ENCODE measurements around the gene TOM1.
A peak's percentile ranks its signal among the peaks of the same experiment; 100 is the strongest.
"Not testable (repeated sequence)": the region's sequence is repeated elsewhere in the genome, so short reads cannot be mapped to it uniquely, and the experiment has no call there.

The TOM1 gene

GRCh38 chr22:35348026-35348590, 48.4 kb downstream of the TOM1 start:
- no peak for DNase-seq

DNA sequence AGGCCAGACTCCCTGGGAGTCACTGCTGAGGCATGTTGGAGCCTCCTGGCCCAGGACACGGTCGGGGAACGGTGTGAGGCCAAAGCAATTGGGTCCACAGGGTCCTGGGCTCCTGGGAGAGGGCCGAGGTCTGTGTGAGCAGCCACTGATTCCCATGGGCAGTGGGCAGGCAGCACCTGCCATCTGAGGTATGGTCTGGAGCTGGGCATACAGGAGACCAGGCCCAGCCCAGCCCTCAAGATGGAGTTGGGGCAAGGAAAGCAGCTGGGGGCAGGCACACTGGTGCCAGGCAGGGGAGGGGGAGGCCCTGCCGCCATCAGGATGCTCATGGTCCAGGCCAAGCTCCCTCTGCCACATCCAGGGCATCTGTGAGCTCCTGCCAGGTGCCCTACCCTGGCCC, 49.0 kb downstream of the TOM1 start:
- DNase-seq = no peak

DNA sequence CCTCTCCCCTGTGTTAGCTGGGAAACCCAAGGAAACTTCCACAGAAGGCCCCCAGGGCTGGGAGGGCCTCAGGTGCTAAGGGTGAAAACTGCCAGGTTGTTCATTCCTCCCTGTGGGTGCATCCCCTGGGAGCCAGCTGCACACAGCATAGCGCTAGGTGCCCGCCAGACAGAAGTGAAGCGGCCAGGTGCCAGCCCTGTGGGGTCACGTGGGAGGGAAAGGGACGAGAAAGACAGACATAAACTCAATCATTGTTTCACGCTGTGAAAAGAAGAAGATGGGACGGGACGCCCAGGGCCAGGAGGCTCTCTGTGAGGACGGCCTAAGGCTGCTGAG, 49.6 kb downstream of the TOM1 start:
- no peak for DNase-seq

GRCh38 chr22:35349704-35350538, 50.2 kb downstream of the TOM1 start:
- DNase-seq = no peak

GRCh38 chr22:35350539-35351503, 51.1 kb downstream of the TOM1 start:
- peak; percentile 92 for DNase-seq

- DNase-seq = peak; percentile 68
These were observed 52.8 kb downstream of the TOM1 start for GRCh38 chr22:35352214-35353111.

DNA sequence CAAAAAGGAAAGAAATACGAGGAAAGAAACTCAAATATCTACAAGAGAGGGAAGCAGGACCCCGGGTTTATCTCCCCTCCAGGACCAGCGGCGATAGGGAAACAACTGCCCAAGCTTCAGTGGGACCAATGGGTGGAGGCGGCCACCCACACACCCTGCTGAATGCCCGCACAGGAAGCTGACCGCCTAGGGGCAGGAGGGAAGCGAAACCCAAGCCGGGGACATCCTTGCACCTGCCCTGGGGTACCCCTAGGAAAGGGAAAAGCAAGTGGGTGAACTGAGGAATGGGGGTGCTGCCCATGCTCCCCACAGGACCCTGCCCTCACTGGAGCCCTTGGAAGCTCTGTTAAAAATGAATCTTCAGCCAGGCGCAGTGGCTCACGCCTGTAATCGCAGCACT, 53.6 kb downstream of the TOM1 start:
- DNase-seq = no peak

DNA sequence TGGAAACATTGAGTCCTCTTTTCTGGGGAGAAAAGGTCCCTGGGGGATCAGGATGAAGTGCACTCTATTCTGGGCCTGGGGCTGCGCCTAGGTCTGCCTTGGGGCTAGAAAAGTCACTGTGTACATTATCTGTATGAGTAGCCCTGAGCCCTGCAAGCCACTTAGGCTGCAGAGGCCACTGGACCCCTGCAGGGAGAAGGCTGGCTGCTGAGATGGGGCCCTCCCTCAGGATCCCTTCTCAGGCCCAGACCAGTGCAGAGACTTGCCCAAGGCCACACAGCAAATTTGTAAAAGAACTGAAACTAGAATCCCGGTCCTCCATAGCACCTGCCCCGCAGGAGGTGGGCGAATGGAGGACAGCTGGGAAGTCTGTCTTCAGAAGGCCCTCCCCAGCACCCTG, 54.4 kb downstream of the TOM1 start:
- DNase-seq = no peak

DNA sequence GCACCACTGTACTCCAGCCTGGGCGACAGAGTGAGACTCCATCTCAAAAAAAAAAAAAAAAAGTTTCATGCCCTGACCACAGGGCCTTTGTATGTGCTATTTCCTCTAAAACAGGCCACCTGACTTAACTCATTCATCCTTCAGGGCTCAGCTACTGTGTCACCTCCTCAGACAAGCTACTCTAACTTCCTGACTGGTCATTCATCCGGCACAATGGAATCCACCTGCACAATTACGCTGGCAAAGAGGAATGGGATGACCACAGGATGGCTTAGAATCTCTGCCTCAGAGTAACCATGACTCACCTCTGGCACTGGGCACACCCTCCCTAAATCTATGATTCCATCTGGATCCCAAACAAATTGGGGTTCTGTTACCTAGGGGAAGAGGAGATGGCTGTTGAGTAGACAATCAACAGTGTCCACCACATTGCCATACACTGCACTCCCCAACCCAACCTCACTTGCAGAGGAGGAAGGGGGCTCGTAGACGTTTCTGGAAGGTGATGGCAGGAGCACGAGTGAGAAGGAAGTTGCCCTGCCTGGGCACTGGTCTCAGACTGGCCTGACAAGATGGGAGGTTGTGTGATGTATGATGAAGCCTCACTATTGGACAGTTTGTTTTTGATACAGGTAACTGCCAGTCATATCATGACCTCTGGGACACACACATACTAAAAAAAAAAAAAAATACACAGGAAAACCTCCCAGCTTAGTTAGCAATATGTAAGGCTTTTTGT, 58.4 kb downstream of the TOM1 start:
- no peak for DNase-seq

DNA sequence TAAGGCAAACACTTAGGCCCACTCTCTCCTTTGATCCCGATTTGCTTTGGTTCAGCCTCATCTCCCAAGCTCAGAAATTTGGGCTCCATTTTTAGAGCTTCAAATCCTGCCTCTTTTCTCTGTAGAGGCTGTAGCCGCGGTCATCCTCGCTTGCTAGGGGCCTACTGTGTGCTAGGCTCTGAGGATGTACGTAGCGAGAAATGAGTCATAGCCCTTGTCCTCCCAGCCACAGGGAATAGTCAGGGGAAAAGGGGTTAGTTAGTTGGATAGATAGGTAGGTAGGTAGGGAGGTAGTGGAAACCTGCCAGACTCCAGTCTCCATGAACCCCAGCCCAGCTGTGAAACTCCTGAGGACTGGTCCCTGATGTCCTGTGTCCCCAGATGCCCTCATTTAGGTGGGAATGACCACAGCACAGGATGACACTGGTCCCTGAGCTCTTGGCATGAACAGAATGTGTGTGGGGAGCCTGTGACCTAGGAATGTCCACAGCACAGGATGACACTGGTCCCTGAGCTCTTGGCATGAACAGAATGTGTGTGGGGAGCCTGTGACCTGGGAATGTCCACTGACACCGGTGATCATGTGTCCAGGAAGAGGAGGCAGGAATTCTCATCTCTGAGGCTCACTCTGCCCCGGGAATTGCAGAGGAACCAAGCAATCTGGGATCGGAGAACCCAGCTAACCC, 59.8 kb downstream of the TOM1 start:
- no peak for DNase-seq

- DNase-seq = no peak
These were observed 61.4 kb downstream of the TOM1 start for GRCh38 chr22:35361001-35361558.

- no peak for DNase-seq
These were observed 63.9 kb downstream of the TOM1 start for GRCh38 chr22:35363566-35364086.

GRCh38 chr22:35364230-35364629, 64.5 kb downstream of the TOM1 start:
- not testable (repeated sequence) for DNase-seq

- DNase-seq = no peak
These were observed 67.7 kb downstream of the TOM1 start for GRCh38 chr22:35367331-35367886.

GRCh38 chr22:35368386-35368785, 68.7 kb downstream of the TOM1 start:
- no peak for DNase-seq

GRCh38 chr22:35369996-35370395, 70.3 kb downstream of the TOM1 start:
- no peak for DNase-seq

DNA sequence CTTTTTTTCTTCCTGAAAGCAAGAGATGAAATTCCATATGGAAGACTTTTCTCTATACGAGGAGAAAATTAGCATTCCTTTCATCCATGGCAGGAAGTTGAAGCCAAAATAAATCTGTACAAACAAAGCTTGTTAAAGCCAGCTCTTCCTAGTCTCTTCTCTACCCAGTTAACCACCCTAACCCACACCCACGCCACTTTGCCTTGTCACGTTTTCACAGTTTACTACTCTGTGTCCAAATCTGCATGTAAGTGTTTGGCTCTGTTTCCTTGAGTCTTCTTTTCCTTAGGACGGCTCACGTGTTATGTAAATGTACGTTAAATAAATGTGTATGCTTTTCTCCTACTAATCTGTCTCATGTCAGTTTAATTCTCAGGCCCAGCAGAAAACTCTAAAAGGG, 74.1 kb downstream of the TOM1 start:
- no peak for DNase-seq

GRCh38 chr22:35375031-35375430, 75.3 kb downstream of the TOM1 start:
- no peak for DNase-seq

DNA sequence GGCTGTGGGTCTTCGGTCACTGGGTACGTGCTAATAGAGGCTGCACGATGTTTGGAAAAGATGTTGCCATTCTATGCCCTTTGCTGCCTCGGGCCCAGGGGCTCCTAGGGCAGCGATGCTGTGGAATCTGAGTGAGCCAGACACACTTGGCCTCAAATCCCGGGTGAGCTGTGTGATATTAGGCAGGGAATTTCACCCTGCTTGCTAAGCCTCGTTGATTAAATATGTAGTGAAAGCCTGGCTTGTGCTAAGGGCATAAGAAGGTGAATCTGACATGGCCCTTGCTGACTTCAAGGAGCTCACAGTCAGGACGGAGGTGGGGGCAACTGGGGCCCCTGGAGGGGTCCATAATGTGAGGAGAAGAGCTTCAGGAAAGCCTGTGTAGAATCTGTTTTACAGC, 75.8 kb downstream of the TOM1 start:
- no peak for DNase-seq

Data from activated CD4-positive, alpha-beta T cell treated with anti-CD3 and anti-CD28 coated beads for 48 hours (primary cell).